Hindlimb muscle (tissue), 1 donor: Measurements from ENCODE around the gene POLR1B. TPM values are rescaled to one million over a fixed set of nuclear protein-coding genes. Genes with fewer than 3 reads are reported as not detected.

Source experiments
- polyA plus RNA-seq: library from polyadenylated mRNA; unstranded; fragments of 120-200 nt; gene quantifications from one replicate; pipeline ENCODE4 v1.2.1, GENCODE V29; 2013; ENCODE audit not compliant: insufficient read length

Gene POLR1B
- polyA plus RNA-seq, 1 donor = 12.8 TPM

Other genes with a start within 250 kb of the POLR1B start
- 3.8 TPM for gene RGPD8, start 108.8 kb upstream of the POLR1B start, polyA plus RNA-seq
- 46.5 TPM for gene TTL, start 60.3 kb upstream of the POLR1B start, polyA plus RNA-seq
- 35.4 TPM for gene CHCHD5, start 42.1 kb downstream of the POLR1B start, polyA plus RNA-seq
- 23.6 TPM for gene SLC20A1, start 103.5 kb downstream of the POLR1B start, polyA plus RNA-seq
- gene NT5DC4, start 178.6 kb downstream of the POLR1B start, polyA plus RNA-seq = not detected
- gene CKAP2L, start 222.1 kb downstream of the POLR1B start, polyA plus RNA-seq = 7.5 TPM
- not detected for gene IL1A, start 242.0 kb downstream of the POLR1B start, polyA plus RNA-seq